K562 (cell line): ENCODE results near the gene CD74. TPM values are rescaled to one million over a fixed set of nuclear protein-coding genes. Genes with fewer than 3 reads are reported as not detected.

Experiments
- AFF4 ChIP-seq: sonication (generic); formaldehyde crosslinking; IDR thresholded peaks from 2 replicates; pipeline ENCODE4 v1.8.0; 2023; ENCODE audit warnings: mild to moderate bottlenecking, missing genetic modification reagents
- BRD4 ChIP-seq: fragments of 200-600 bp; sonication (generic); IDR thresholded peaks from 2 replicates; pipeline ENCODE4 v1.6.1; 2017; ENCODE audit warnings: inconsistent platforms
- CXXC5 ChIP-seq: fragments of 250-450 bp; sonication (Bioruptor Pico); IDR thresholded peaks from 2 replicates; pipeline ENCODE4 v1.8.0; 2022; ENCODE audit warnings: inconsistent platforms, mild to moderate bottlenecking, moderate library complexity
- ETV1 ChIP-seq: fragments of 450-650 bp; conservative IDR thresholded peaks from 2 replicates; pipeline ENCODE4 v1.6.1; 2016; ENCODE audit warnings: missing genetic modification characterization, control low read depth, low read depth, missing compliant biosample characterization
- MAZ ChIP-seq, 2 experiments: fragments of 450-650 bp in 1 of 2; sonication (generic) in 1 of 2; formaldehyde crosslinking; IDR thresholded peaks in 1 of 2; conservative IDR thresholded peaks in 1 of 2; 2 replicates each; pipeline versions ENCODE4 v1.4.0 to v1.5.0; 2020; ENCODE audit warnings: mild to moderate bottlenecking in 1 of 2, missing genetic modification reagents in 1 of 2
- MLX ChIP-seq, 2 experiments: fragments of 450-650 bp in 1 of 2; sonication (generic) in 1 of 2; formaldehyde crosslinking; conservative IDR thresholded peaks; 2 replicates each; pipeline versions ENCODE4 v1.4.0 to v1.8.1; 2020 to 2022; ENCODE audit warnings: mild to moderate bottlenecking in 1 of 2, missing genetic modification reagents in 1 of 2
- MYBL2 ChIP-seq, 2 experiments: fragments of 450-650 bp in 1 of 2; sonication (generic) in 1 of 2; formaldehyde crosslinking in 1 of 2; IDR thresholded peaks; 2 replicates each; pipeline versions ENCODE4 v1.6.1 to v1.8.1; 2017 to 2022; ENCODE audit warnings: borderline replicate concordance in 1 of 2, inconsistent platforms in 1 of 2, low read depth in 1 of 2, mild to moderate bottlenecking in 1 of 2, missing genetic modification reagents in 1 of 2, moderate library complexity in 1 of 2
- NFYB ChIP-seq: IDR thresholded peaks from 2 replicates; pipeline ENCODE4 v1.6.1; 2011; ENCODE audit warnings: mild to moderate bottlenecking, moderate library complexity; ENCODE audit not compliant: insufficient read length; ENCODE audit errors: extremely low read depth
- SRSF9 ChIP-seq: fragments of 200-400 bp; formaldehyde crosslinking; IDR thresholded peaks from 2 replicates; pipeline ENCODE4 v1.6.1; 2017; ENCODE audit warnings: low read depth, low read length, borderline replicate concordance
- STAG1 ChIP-seq: sonication (generic); formaldehyde crosslinking; IDR thresholded peaks from 2 replicates; pipeline ENCODE4 v1.5.0; 2020; ENCODE audit warnings: missing genetic modification reagents, borderline replicate concordance
- ZBTB34 ChIP-seq: fragments of 250-450 bp; sonication (Bioruptor Pico); IDR thresholded peaks from 2 replicates; pipeline ENCODE4 v1.8.0; 2021; ENCODE audit warnings: mild to moderate bottlenecking, moderate library complexity
- ZNF398 ChIP-seq: fragments of 250-450 bp; sonication (Bioruptor Pico); IDR thresholded peaks from 2 replicates; pipeline ENCODE4 v1.8.0; 2021; ENCODE audit warnings: moderate library complexity, mild to moderate bottlenecking, inconsistent platforms
- ZNF57 ChIP-seq: fragments of 450-650 bp; formaldehyde crosslinking; IDR thresholded peaks from 2 replicates; pipeline ENCODE4 v1.4.0; 2020; ENCODE audit warnings: mild to moderate bottlenecking, moderate library complexity
- polyA plus RNA-seq, 8 experiments: library from polyadenylated mRNA; depleted of rRNA in 4 of 8; stranded (reverse) in 5 of 8; unstranded in 3 of 8; fragments of >200 nt; fragmentation: Nextera tagmentation in 2 of 8; fragmentation: Illumina TruSeq in 1 of 8; extraction: Ambion mirVana in 2 of 8; extraction: Trizol in 1 of 8; gene quantifications; 2 replicates each; pipeline versions ENCODE4 v1.2.1 to v1.2.3, GENCODE V29; 2011 to 2014; ENCODE audit warnings: inconsistent platforms in 1 of 8, missing spikeins in 1 of 8
- total RNA-seq, 7 experiments: library from RNA; depleted of rRNA in 6 of 7; stranded (reverse); fragments of >200 nt in 6 of 7; fragmentation: Illumina TruSeq in 2 of 7; extraction: Trizol in 2 of 7; gene quantifications; 2 replicates each; pipeline versions ENCODE4 v1.2.1 to v1.2.3, GENCODE V29; 2011 to 2021; ENCODE audit warnings: low replicate concordance in 1 of 7
- TF ChIP-seq, protein P1 (sequence below): fragments of 450-650 bp; formaldehyde crosslinking; IDR thresholded peaks from 2 replicates; pipeline ENCODE4 v1.4.0; 2022; ENCODE audit warnings: missing genetic modification characterization

CD74 gene
- total and polyA plus RNA-seq, 9 of the 15 experiments (the other 6 are each of a cell fraction or from before 2014, with no cell fraction given): 0.07 to 4.8 (median 0.32) TPM

- 0 out of 2 replicates have a peak, but pooled peaks have one; percentile 67 for TF ChIP-seq AFF4 (CRISPR knock-in tag)
- no peak for TF ChIP-seq ETV1 (tag)
- no peak for TF ChIP-seq MLX (CRISPR knock-in tag; conservative IDR thresholded peaks at IDR 0.05)
- no peak for TF ChIP-seq NFYB
- no peak for TF ChIP-seq ZNF398 (CRISPR knock-in tag)
- TF ChIP-seq, protein P1, sequence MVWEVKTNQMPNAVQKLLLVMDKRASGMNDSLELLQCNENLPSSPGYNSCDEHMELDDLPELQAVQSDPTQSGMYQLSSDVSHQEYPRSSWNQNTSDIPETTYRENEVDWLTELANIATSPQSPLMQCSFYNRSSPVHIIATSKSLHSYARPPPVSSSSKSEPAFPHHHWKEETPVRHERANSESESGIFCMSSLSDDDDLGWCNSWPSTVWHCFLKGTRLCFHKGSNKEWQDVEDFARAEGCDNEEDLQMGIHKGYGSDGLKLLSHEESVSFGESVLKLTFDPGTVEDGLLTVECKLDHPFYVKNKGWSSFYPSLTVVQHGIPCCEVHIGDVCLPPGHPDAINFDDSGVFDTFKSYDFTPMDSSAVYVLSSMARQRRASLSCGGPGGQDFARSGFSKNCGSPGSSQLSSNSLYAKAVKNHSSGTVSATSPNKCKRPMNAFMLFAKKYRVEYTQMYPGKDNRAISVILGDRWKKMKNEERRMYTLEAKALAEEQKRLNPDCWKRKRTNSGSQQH (CRISPR knock-in tag): no peak
- peak; percentile 48 to 85 for TF ChIP-seq MAZ (CRISPR knock-in tag; conservative IDR thresholded peaks at IDR 0.05 in 1 of 2, IDR thresholded peaks at IDR 0.05 in 1 of 2)
- TF ChIP-seq STAG1 (CRISPR knock-in tag): peak; percentile 54; the same call in 1 of the 2 replicates
- TF ChIP-seq ZBTB34 (CRISPR knock-in tag): no peak
- TF ChIP-seq BRD4: no peak
- TF ChIP-seq CXXC5: peak; percentile 58
- no peak for TF ChIP-seq SRSF9
- no peak for TF ChIP-seq MYBL2 (IDR thresholded peaks at IDR 0.05; ENCODE audit: low read depth)
- no peak for TF ChIP-seq MYBL2 (CRISPR knock-in tag; IDR thresholded peaks at IDR 0.05; ENCODE audit: borderline replicate concordance)
- TF ChIP-seq ZNF57 (CRISPR knock-in tag): no peak
These were observed 46.3 kb upstream of the CD74 start (continued) for GRCh38 chr5:150458802-150459557.
